Endodermal cell (in vitro differentiated cells): Measurements from ENCODE around the gene PPP2R3A. TPM values are rescaled to one million over a fixed set of nuclear protein-coding genes. Genes with fewer than 3 reads are reported as not detected.

Experiments
- DNase-seq: peaks from one replicate; pipeline ENCODE4 v3.0.0-alpha.2; 2017
- H3K27ac ChIP-seq: 2 replicates; pipeline ENCODE4 v1.5.1; 2013; ENCODE audit warnings: mild to moderate bottlenecking, low read depth, low read length, moderate library complexity
- H3K27me3 ChIP-seq: 2 replicates; pipeline ENCODE4 v1.6.1; 2013; ENCODE audit warnings: mild to moderate bottlenecking, low read length, moderate library complexity; ENCODE audit not compliant: insufficient read depth, control insufficient read depth, poor library complexity, severe bottlenecking
- H3K36me3 ChIP-seq: 2 replicates; pipeline ENCODE4 v1.7.0; 2013; ENCODE audit warnings: mild to moderate bottlenecking, low read length, moderate library complexity; ENCODE audit not compliant: control insufficient read depth, insufficient read depth
- H3K4me1 ChIP-seq: one replicate; pipeline ENCODE4 v1.7.0; 2013; ENCODE audit warnings: low read length; ENCODE audit not compliant: control insufficient read depth, insufficient read depth
- H3K4me3 ChIP-seq: 2 replicates; pipeline ENCODE4 v1.5.1; 2013; ENCODE audit warnings: mild to moderate bottlenecking, low read length, moderate library complexity
- H3K9ac ChIP-seq: 2 replicates; pipeline ENCODE4 v1.6.1; 2013; ENCODE audit warnings: mild to moderate bottlenecking, low read length, moderate library complexity; ENCODE audit not compliant: poor library complexity, severe bottlenecking; ENCODE audit errors: extremely low read depth
- H3K9me3 ChIP-seq: 2 replicates; pipeline ENCODE4 v1.6.1; 2013; ENCODE audit warnings: mild to moderate bottlenecking, low read length, moderate library complexity; ENCODE audit not compliant: control insufficient read depth
- H3K27ac Mint-ChIP-seq: 2 replicates; pipeline ENCODE4 v1.8.0; 2020; ENCODE audit warnings: mixed read lengths
- H3K27me3 Mint-ChIP-seq: 2 replicates; pipeline ENCODE4 v1.8.0; 2021; ENCODE audit warnings: mild to moderate bottlenecking, mixed read lengths; ENCODE audit not compliant: insufficient read depth
- H3K36me3 Mint-ChIP-seq: 2 replicates; pipeline ENCODE4 v1.8.0; 2020; ENCODE audit warnings: low read depth, mixed read lengths
- H3K4me1 Mint-ChIP-seq: 2 replicates; pipeline ENCODE4 v1.8.0; 2020; ENCODE audit warnings: mixed read lengths
- H3K4me3 Mint-ChIP-seq: 2 replicates; pipeline ENCODE4 v1.8.0; 2020; ENCODE audit warnings: mild to moderate bottlenecking, moderate library complexity, mixed read lengths
- H3K9me3 Mint-ChIP-seq: 2 replicates; pipeline ENCODE4 v1.8.0; 2020; ENCODE audit warnings: mild to moderate bottlenecking, mixed read lengths
- WGBS, 2 experiments: methylation state at CpG; one replicate each; pipeline versions ENCODE4 v1.1.5 to v1.1.7; 2013; ENCODE audit warnings: missing lambda C conversion rate in 2 of 2, mixed read lengths in 1 of 2; ENCODE audit not compliant: insufficient coverage in 1 of 2, insufficient read length in 1 of 2; 5-methylcytosine and 5-hydroxymethylcytosine counted together
- total RNA-seq, 2 donors: library from RNA; stranded (reverse); fragmentation: NEBNext Ultra II Directional in 1 of 2; extraction: Animal tissue kit (Norgen Biotek cat#: 25700) in 1 of 2; gene quantifications; 2 replicates in 1 of 2; 3 replicates in 1 of 2; pipeline ENCODE4 v1.2.1, GENCODE V29; 2021
- TF ChIP-seq, protein P1 (sequence below): fragments of 200-600 bp; sonication (generic); conservative IDR thresholded peaks from 2 replicates; pipeline ENCODE4 v1.5.0; 2021; ENCODE audit warnings: antibody characterized with exemption, mild to moderate bottlenecking

The PPP2R3A gene
- total RNA-seq, 2 donors from 2014 or later = 12.5 to 16.5 TPM

DNA sequence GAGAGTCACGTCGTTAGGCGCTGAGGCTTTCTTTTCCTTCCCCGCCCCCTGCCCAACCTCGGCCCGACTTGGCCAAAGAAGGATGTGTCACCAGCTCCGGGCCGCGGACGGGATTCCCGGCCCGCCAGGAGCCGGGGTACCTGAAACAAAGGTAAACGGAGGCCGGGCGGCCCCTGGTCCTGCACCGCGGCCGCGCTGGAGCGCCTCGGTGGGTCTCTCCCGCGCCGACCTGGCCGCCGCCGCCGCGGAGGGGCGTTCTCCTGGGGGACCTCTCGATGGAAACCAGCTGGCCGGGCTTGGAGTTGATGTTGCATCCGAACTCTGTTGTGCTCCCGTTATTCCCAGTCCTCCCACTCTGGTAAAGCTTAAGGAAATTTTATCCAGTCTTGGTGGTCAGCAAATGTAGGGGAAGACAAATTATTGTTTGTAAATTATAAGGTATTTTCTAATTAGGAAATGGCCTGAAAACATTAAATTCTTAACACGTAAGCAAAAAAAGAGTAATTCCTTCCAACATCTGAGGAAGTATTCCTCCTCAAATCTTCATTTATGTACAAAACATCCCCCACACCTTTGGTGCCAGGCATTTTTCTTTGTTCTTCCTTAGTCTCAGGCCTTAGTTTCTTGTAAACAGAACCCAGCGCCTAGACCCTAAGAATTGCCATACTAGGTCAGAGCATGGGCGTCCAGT lies 888 bp downstream of the PPP2R3A start:
- Histone ChIP-seq H3K4me1 (peaks cover 8% of the 10 kb centered on the region), H3K4me3 (peak overlapping the region; percentile 96), H3K36me3 (no peaks in the 10 kb centered on the region), H3K27ac (peak overlapping the region; percentile 82), H3K9ac (peak overlapping the region; percentile 79), H3K27me3 (no peaks in the 10 kb centered on the region), H3K9me3 (no peaks in the 10 kb centered on the region)
- Mint-ChIP-seq H3K27ac (peak overlapping the region; percentile 82), H3K36me3 (peaks cover 11% of the 10 kb centered on the region), H3K9me3 (peaks cover 6% of the 10 kb centered on the region), H3K4me3 (peak overlapping the region; percentile 76), H3K27me3 (no peaks in the 10 kb centered on the region), H3K4me1 (peaks cover 18% of the 10 kb centered on the region)
- DNase-seq = no peak
- TF ChIP-seq, protein P1, sequence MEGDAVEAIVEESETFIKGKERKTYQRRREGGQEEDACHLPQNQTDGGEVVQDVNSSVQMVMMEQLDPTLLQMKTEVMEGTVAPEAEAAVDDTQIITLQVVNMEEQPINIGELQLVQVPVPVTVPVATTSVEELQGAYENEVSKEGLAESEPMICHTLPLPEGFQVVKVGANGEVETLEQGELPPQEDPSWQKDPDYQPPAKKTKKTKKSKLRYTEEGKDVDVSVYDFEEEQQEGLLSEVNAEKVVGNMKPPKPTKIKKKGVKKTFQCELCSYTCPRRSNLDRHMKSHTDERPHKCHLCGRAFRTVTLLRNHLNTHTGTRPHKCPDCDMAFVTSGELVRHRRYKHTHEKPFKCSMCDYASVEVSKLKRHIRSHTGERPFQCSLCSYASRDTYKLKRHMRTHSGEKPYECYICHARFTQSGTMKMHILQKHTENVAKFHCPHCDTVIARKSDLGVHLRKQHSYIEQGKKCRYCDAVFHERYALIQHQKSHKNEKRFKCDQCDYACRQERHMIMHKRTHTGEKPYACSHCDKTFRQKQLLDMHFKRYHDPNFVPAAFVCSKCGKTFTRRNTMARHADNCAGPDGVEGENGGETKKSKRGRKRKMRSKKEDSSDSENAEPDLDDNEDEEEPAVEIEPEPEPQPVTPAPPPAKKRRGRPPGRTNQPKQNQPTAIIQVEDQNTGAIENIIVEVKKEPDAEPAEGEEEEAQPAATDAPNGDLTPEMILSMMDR = peak; percentile 22
- WGBS, 2 experiments = 2% methylated on average over 23 to 38 of the region's 38 CpGs

DNA sequence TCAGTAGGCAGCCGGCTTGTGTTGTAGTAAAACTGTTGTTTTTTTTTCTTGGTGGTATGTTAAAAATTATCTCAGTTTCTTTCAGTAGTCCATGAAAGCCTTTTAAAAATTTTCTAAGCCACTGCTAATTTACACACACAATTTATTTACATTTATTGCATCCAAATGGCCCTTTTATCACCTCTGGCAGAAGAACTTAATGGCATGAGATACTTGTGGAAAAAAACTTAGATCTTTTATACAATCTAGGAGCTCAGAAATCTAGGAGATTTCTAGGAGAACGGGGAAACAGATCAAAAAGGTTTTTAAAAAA lies 1.4 kb downstream of the PPP2R3A start:
- Mint-ChIP-seq H3K9me3 (peaks cover under 1% of the 10 kb centered on the region), H3K4me1 (peaks cover 18% of the 10 kb centered on the region), H3K27ac (peak overlapping the region; percentile 82), H3K27me3 (no peaks in the 10 kb centered on the region), H3K36me3 (peaks cover 11% of the 10 kb centered on the region), H3K4me3 (peak overlapping the region; percentile 76)
- Histone ChIP-seq H3K36me3 (no peaks in the 10 kb centered on the region), H3K9me3 (no peaks in the 10 kb centered on the region), H3K4me1 (peaks cover 8% of the 10 kb centered on the region), H3K4me3 (peak overlapping the region; percentile 96), H3K27me3 (no peaks in the 10 kb centered on the region), H3K27ac (no peak overlapping the region), H3K9ac (peak overlapping the region; percentile 79)
- WGBS, 2 experiments = 48% methylated on average over 2 of the region's 2 CpGs; no CpG with 5 or more reads in 1 of the 2 experiments
- no peak for DNase-seq
- TF ChIP-seq, protein P1 = no peak

- peak overlapping the region; percentile 96 for H3K4me3 ChIP-seq
Measured at GRCh38 chr3:135967867-135968266, 2.3 kb downstream of the PPP2R3A start.

More at GRCh38 chr3:135967867-135968266, 2.3 kb downstream of the PPP2R3A start:
- H3K36me3 Mint-ChIP-seq = peaks cover 11% of the 10 kb centered on the region
- H3K27me3 Mint-ChIP-seq = no peaks in the 10 kb centered on the region
- H3K36me3 ChIP-seq = no peaks in the 10 kb centered on the region
- H3K9me3 ChIP-seq = no peaks in the 10 kb centered on the region
- H3K9me3 Mint-ChIP-seq = no peaks in the 10 kb centered on the region
- peak overlapping the region; percentile 76 for H3K4me3 Mint-ChIP-seq
- H3K9ac ChIP-seq = no peak overlapping the region
- WGBS, 2 experiments = 89 to 93% methylated on average over 3 to 4 of the region's 4 CpGs
- no peak overlapping the region for H3K27ac Mint-ChIP-seq
- DNase-seq = no peak
- peaks cover 8% of the 10 kb centered on the region for H3K4me1 ChIP-seq
- no peak overlapping the region for H3K27ac ChIP-seq
- H3K4me1 Mint-ChIP-seq = peaks cover 26% of the 10 kb centered on the region
- TF ChIP-seq, protein P1 = no peak
- H3K27me3 ChIP-seq = no peaks in the 10 kb centered on the region
